VCaP (cell line): ENCODE measurements around the gene TLCD2.
A peak's percentile ranks its signal among the peaks of the same experiment; 100 is the strongest.
"Not testable (repeated sequence)": the region's sequence is repeated elsewhere in the genome, so short reads cannot be mapped to it uniquely, and the experiment has no call there.

Source experiments
- H3K27ac ChIP-seq: fragments of 450-650 bp; 2 replicates; pipeline ENCODE4 v1.5.1; 2017
- TF ChIP-seq, protein P1 (sequence below): fragments of 450-650 bp; conservative IDR thresholded peaks from 2 replicates; pipeline ENCODE4 v1.5.1; 2017; ENCODE audit warnings: mild to moderate bottlenecking, moderate library complexity

Gene TLCD2

DNA sequence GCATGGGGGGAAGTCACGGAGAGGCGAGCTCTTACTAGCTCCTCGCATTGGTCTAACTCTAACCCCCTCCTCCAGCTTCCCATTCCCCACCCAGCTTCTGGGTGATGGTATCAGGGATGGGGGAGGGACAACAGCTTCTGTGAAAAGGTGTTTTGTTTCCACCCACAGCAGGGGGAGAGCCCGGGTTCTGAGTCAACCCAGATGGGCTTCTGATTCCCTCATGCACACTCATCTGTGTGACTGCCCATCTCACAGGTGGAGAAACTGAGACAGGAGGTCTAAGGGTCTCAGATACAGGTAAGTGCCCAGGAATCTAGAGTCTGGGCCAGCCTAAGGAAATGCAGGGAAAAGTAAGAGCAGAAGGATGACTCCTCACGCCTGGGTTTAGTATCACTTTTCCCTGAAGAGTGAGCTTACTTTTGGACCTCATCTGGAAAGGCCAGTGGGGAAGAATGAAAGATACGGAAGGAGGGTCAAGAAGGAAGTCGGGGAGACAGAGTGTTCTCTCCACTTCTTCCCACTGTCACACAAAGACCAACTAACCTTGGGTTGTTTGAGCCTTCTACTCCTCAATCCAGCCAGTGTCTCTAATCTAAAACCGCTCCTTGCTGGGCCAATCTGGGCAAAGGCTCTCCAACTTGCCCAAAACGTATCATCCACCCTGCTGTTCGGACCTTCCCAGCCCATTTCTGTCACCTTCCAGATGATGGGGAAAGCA lies 3.1 kb upstream of the TLCD2 start:
- peak overlapping the region; percentile 99 for H3K27ac ChIP-seq
- TF ChIP-seq, protein P1, sequence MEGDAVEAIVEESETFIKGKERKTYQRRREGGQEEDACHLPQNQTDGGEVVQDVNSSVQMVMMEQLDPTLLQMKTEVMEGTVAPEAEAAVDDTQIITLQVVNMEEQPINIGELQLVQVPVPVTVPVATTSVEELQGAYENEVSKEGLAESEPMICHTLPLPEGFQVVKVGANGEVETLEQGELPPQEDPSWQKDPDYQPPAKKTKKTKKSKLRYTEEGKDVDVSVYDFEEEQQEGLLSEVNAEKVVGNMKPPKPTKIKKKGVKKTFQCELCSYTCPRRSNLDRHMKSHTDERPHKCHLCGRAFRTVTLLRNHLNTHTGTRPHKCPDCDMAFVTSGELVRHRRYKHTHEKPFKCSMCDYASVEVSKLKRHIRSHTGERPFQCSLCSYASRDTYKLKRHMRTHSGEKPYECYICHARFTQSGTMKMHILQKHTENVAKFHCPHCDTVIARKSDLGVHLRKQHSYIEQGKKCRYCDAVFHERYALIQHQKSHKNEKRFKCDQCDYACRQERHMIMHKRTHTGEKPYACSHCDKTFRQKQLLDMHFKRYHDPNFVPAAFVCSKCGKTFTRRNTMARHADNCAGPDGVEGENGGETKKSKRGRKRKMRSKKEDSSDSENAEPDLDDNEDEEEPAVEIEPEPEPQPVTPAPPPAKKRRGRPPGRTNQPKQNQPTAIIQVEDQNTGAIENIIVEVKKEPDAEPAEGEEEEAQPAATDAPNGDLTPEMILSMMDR = no peak

DNA sequence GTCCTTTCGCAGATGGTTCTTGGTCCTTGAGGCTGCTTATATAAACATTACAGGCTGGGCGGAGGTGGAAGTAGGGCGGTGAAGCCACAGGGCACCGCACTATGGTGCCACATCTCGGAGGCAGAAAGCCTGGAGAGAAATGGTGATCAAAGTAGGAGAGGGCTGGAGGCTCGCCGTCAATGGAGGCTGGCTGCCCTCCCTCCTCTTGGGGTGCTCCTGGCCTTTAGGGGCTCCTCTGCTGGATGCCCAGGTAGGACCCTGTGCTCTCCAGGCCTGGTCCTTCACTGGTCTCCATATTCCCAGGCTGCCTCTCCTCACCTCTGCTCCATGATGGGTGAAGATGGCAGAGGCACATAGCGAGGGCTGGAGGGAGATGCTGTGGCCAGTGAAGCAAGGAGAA lies 2.1 kb upstream of the TLCD2 start:
- H3K27ac ChIP-seq = no peak overlapping the region
- TF ChIP-seq, protein P1 = no peak

DNA sequence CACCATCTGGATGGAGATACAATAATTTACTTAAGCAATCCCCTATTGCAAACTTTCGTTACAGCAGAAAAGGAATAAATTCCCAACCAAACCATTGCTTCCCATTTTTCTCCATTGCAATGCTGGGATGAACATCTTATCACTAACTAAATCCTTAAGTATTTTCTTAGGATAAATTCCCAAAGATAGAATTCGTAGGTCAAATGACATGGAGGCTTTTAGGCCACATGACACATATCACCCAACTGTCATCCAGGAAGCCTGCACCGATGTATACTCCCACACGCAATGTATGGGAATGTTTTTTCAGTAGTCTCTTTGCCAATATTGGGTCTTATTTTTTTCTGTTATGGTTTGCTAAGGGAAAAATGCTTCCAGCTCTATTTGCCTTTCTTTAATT lies 1.6 kb upstream of the TLCD2 start:
- TF ChIP-seq, protein P1 = no peak
- no peak overlapping the region for H3K27ac ChIP-seq

DNA sequence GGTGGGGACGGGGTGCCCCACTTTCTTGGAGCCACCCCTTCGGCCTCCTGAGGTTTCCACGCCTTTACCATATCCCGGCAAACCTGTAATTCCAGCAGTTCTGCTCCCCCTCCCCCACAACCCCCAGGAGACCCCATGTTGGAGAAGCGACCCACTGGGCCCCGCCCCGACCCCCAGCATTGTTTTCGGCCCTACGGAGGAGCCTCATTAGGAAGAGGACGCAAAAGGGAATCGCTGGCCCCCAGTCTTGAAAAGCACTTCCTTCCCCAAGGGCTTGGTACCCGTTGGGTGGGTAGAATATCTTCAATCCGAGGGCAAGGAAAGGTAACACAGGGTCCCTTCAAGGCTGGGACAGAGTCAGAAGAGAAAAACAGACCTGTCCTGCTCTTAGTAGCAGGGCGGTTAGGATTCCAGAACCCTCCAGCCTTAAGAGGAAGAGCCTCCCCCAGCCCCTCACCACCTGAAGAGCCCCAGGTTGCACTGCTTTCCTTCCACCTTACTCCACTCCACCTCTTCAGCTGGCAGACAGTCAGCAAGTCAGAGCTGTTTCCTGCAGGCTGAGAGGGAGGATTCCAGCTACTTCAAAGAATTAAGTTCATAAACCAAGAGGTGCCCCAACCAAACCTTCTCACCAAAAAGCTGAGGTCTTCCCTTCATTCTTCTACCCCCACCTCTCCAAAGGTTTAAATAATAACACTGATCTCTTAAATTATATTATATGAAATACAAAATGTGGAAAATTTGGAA lies 803 bp upstream of the TLCD2 start:
- TF ChIP-seq, protein P1 = no peak
- H3K27ac ChIP-seq = peak overlapping the region; percentile 55; the same call in 1 of the 2 replicates

DNA sequence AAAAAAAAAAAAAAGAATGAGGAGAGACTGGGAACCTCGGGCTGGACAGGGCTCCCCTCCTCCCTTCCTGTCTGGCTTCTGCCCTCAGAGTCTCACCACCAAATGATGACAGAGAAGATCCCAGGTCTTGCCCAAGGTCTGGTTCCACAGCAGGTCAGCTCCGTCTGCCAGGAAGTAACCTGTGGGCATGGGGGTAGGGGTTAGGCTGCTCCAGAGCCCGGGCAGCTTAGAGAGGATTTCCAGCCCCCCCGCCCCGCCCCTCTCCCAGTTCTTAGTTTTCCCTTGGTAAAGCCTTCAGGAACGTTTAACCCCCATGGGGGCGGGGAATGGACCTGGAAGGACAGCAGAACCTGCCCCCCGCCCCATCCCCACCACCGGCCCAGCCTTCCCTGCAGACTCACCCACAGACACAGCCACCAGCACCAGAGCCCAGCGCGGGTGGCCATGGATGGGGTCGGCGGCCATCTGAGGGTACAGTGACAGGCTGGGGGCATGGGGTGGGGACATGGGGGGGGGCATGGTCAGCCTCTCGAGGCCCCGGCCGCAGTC lies 700 bp downstream of the TLCD2 start:
- TF ChIP-seq, protein P1 = no peak
- peak overlapping the region; percentile 55; the same call in 1 of the 2 replicates for H3K27ac ChIP-seq

DNA sequence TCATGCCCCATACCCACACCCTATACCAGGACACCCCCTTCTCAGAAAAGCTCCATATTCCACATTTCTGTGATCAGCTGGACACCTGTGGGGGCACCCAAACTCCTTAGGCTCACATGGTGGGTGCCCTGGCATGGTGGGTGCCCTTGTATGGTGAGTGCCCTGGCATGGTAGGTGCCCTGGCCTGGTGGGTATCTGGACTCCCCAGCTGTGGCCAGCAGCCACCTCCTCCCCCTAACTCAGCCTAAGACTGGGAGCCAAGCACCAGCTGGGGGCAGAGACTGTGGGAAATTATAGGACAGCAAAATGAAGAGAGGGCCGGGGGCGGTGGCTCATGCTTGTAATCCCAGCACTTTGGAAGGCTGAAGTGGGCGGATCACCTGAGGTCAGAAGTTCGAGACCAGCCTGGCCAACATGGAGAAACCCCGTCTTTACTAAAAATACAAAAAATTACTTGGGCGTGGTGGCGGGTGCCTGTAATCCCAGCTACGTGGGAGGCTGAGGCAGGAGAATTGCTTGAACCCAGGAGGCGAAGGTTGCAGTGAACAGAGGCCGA lies 1.3 kb downstream of the TLCD2 start:
- H3K27ac ChIP-seq = not testable (repeated sequence)

DNA sequence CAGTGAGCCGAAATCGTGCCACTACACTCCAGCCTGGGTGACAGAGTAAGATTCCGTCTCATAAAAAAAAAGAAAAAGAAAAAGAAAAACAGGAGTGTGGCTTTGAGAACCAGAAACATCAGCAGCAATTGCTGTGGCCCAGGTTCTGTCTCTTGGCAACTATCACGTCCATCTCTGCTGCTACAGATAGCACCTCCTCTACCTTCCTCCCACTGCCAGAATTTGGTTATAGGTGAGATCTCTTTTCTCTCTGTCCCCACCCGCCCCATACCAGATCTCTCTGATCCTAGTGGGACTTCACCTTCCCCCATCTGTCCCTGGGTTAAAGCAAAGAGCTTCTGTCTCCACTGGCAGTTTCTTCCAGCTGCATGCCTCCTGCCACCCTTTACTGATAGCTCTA lies 3.1 kb downstream of the TLCD2 start:
- TF ChIP-seq, protein P1 = no peak
- peak overlapping the region; percentile 20 for H3K27ac ChIP-seq
